Endodermal cell (in vitro differentiated cells): ENCODE measurements around the gene SLC44A4. TPM values are rescaled to one million over a fixed set of nuclear protein-coding genes. Genes with fewer than 3 reads are reported as not detected.

ENCODE experiments used
- DNase-seq: peaks from one replicate; pipeline ENCODE4 v3.0.0-alpha.2; 2017
- H3K27ac ChIP-seq: 2 replicates; pipeline ENCODE4 v1.5.1; 2013; ENCODE audit warnings: mild to moderate bottlenecking, low read depth, low read length, moderate library complexity
- H3K27me3 ChIP-seq: 2 replicates; pipeline ENCODE4 v1.6.1; 2013; ENCODE audit warnings: mild to moderate bottlenecking, low read length, moderate library complexity; ENCODE audit not compliant: insufficient read depth, control insufficient read depth, poor library complexity, severe bottlenecking
- H3K36me3 ChIP-seq: 2 replicates; pipeline ENCODE4 v1.7.0; 2013; ENCODE audit warnings: mild to moderate bottlenecking, low read length, moderate library complexity; ENCODE audit not compliant: control insufficient read depth, insufficient read depth
- H3K4me1 ChIP-seq: one replicate; pipeline ENCODE4 v1.7.0; 2013; ENCODE audit warnings: low read length; ENCODE audit not compliant: control insufficient read depth, insufficient read depth
- H3K4me3 ChIP-seq: 2 replicates; pipeline ENCODE4 v1.5.1; 2013; ENCODE audit warnings: mild to moderate bottlenecking, low read length, moderate library complexity
- H3K9ac ChIP-seq: 2 replicates; pipeline ENCODE4 v1.6.1; 2013; ENCODE audit warnings: mild to moderate bottlenecking, low read length, moderate library complexity; ENCODE audit not compliant: poor library complexity, severe bottlenecking; ENCODE audit errors: extremely low read depth
- H3K9me3 ChIP-seq: 2 replicates; pipeline ENCODE4 v1.6.1; 2013; ENCODE audit warnings: mild to moderate bottlenecking, low read length, moderate library complexity; ENCODE audit not compliant: control insufficient read depth
- H3K27ac Mint-ChIP-seq: 2 replicates; pipeline ENCODE4 v1.8.0; 2020; ENCODE audit warnings: mixed read lengths
- H3K27me3 Mint-ChIP-seq: 2 replicates; pipeline ENCODE4 v1.8.0; 2021; ENCODE audit warnings: mild to moderate bottlenecking, mixed read lengths; ENCODE audit not compliant: insufficient read depth
- H3K36me3 Mint-ChIP-seq: 2 replicates; pipeline ENCODE4 v1.8.0; 2020; ENCODE audit warnings: low read depth, mixed read lengths
- H3K4me1 Mint-ChIP-seq: 2 replicates; pipeline ENCODE4 v1.8.0; 2020; ENCODE audit warnings: mixed read lengths
- H3K4me3 Mint-ChIP-seq: 2 replicates; pipeline ENCODE4 v1.8.0; 2020; ENCODE audit warnings: mild to moderate bottlenecking, moderate library complexity, mixed read lengths
- H3K9me3 Mint-ChIP-seq: 2 replicates; pipeline ENCODE4 v1.8.0; 2020; ENCODE audit warnings: mild to moderate bottlenecking, mixed read lengths
- CTCF ChIP-seq: fragments of 200-600 bp; sonication (generic); conservative IDR thresholded peaks from 2 replicates; pipeline ENCODE4 v1.5.0; 2021; ENCODE audit warnings: antibody characterized with exemption, mild to moderate bottlenecking
- WGBS, 2 experiments: methylation state at CpG; one replicate each; pipeline versions ENCODE4 v1.1.5 to v1.1.7; 2013; ENCODE audit warnings: missing lambda C conversion rate in 2 of 2, mixed read lengths in 1 of 2; ENCODE audit not compliant: insufficient coverage in 1 of 2, insufficient read length in 1 of 2; 5-methylcytosine and 5-hydroxymethylcytosine counted together
- total RNA-seq, 2 donors: library from RNA; stranded (reverse); fragmentation: NEBNext Ultra II Directional in 1 of 2; extraction: Animal tissue kit (Norgen Biotek cat#: 25700) in 1 of 2; gene quantifications; 2 replicates in 1 of 2; 3 replicates in 1 of 2; pipeline ENCODE4 v1.2.1, GENCODE V29; 2021

SLC44A4 gene
- total RNA-seq, 2 donors from 2014 or later, result 1.3 to 3.6 TPM

- peak overlapping the region; percentile 55 for H3K27ac Mint-ChIP-seq
- Histone ChIP-seq H3K27ac (no peak overlapping the region), H3K4me3 (peak overlapping the region; percentile 83), H3K9ac (peak overlapping the region; percentile 41), H3K9me3 (no peaks in the 10 kb centered on the region), H3K4me1 (peaks cover 4% of the 10 kb centered on the region), H3K36me3 (peaks cover 43% of the 10 kb centered on the region), H3K27me3 (no peaks in the 10 kb centered on the region)
- H3K27me3 Mint-ChIP-seq, result no peaks in the 10 kb centered on the region
- peak overlapping the region; percentile 93 for H3K4me3 Mint-ChIP-seq
- H3K4me1 Mint-ChIP-seq, result peaks cover 12% of the 10 kb centered on the region
- WGBS, 2 experiments, result 67% methylated on average over 4 of the region's 4 CpGs; no CpG with 5 or more reads in 1 of the 2 experiments
- H3K36me3 Mint-ChIP-seq, result peaks cover 36% of the 10 kb centered on the region
- TF ChIP-seq CTCF, result no peak
- no peak for DNase-seq
- H3K9me3 Mint-ChIP-seq, result no peaks in the 10 kb centered on the region
Observed at GRCh38 chr6:31896493-31896855, 17.7 kb upstream of the SLC44A4 start.

- DNase-seq, result no peak
Observed at GRCh38 chr6:31892821-31893220, 14.0 kb upstream of the SLC44A4 start.

GRCh38 chr6:31889331-31889972 lies 10.7 kb upstream of the SLC44A4 start:
- no peaks in the 10 kb centered on the region for H3K9me3 ChIP-seq
- no peak overlapping the region for H3K4me3 Mint-ChIP-seq

More at GRCh38 chr6:31892821-31893220, 14.0 kb upstream of the SLC44A4 start:
- 91 to 96% methylated on average over 5 to 6 of the region's 6 CpGs for WGBS, 2 experiments
- no peak overlapping the region for H3K4me3 ChIP-seq
- H3K36me3 ChIP-seq, result peaks cover 71% of the 10 kb centered on the region
- no peaks in the 10 kb centered on the region for H3K27me3 Mint-ChIP-seq
- H3K36me3 Mint-ChIP-seq, result peaks cover 59% of the 10 kb centered on the region
- no peak overlapping the region for H3K27ac ChIP-seq
- H3K4me1 Mint-ChIP-seq, result peaks cover 4% of the 10 kb centered on the region
- H3K4me1 ChIP-seq, result peaks cover 4% of the 10 kb centered on the region
- no peak overlapping the region for H3K27ac Mint-ChIP-seq
- H3K9ac ChIP-seq, result no peak overlapping the region
- H3K27me3 ChIP-seq, result no peaks in the 10 kb centered on the region
- no peaks in the 10 kb centered on the region for H3K9me3 ChIP-seq
- H3K4me3 Mint-ChIP-seq, result no peak overlapping the region
- H3K9me3 Mint-ChIP-seq, result no peaks in the 10 kb centered on the region
- no peak for TF ChIP-seq CTCF

More at GRCh38 chr6:31889331-31889972, 10.7 kb upstream of the SLC44A4 start:
- Mint-ChIP-seq H3K27me3 (no peaks in the 10 kb centered on the region), H3K9me3 (no peaks in the 10 kb centered on the region), H3K4me1 (no peaks in the 10 kb centered on the region), H3K27ac (no peak overlapping the region), H3K36me3 (peaks cover 73% of the 10 kb centered on the region)
- H3K4me3 ChIP-seq, result no peak overlapping the region
- no peak for DNase-seq
- peaks cover 83% of the 10 kb centered on the region for H3K36me3 ChIP-seq
- no peak for TF ChIP-seq CTCF
- H3K27ac ChIP-seq, result no peak overlapping the region
- 80 to 95% methylated on average over 1 to 3 of the region's 3 CpGs for WGBS, 2 experiments
- H3K27me3 ChIP-seq, result no peaks in the 10 kb centered on the region
- H3K4me1 ChIP-seq, result no peaks in the 10 kb centered on the region
- H3K9ac ChIP-seq, result no peak overlapping the region
